HEK293 (cell line): ENCODE measurements around the gene TASOR2.

Experiments used
- CTCF ChIA-PET: fragments of 350-600 bp; formaldehyde crosslinking; extraction: SDS; loops from one replicate; lab custom pipeline; 2021; ENCODE audit warnings: antibody characterized with exemption; lab: Yijun Ruan, JAX
- POLR2A ChIA-PET: fragments of 300-600 bp; formaldehyde crosslinking; extraction: SDS; loops from one replicate; lab custom pipeline; 2020; ENCODE audit warnings: antibody characterized with exemption, inconsistent platforms; lab: Yijun Ruan, JAX
- H3K27ac ChIP-seq: fragments of 200-500 bp; sonication (Bioruptor generic); 2 replicates; pipeline ENCODE4 v1.5.1; 2014; ENCODE audit warnings: low read depth, low read length, control low read depth, inconsistent platforms; ENCODE audit errors: extremely low read depth
- H3K36me3 ChIP-seq, 2 experiments: fragments of 200-500 bp in 1 of 2; sonication (Bioruptor generic) in 1 of 2; 1 replicate in 1 of 2; 2 replicates in 1 of 2; pipeline ENCODE4 v1.5.1; 2014 to 2017; ENCODE audit warnings: inconsistent platforms in 2 of 2, low read length in 2 of 2; ENCODE audit not compliant: control insufficient read depth in 2 of 2, insufficient read depth in 1 of 2
- H3K4me1 ChIP-seq: fragments of 200-500 bp; sonication (Bioruptor generic); 2 replicates; pipeline ENCODE4 v1.5.1; 2014; ENCODE audit warnings: mild to moderate bottlenecking, low read length, inconsistent platforms; ENCODE audit not compliant: control insufficient read depth, insufficient read depth
- H3K4me3 ChIP-seq: 2 replicates; pipeline ENCODE4 v1.5.1; 2011; ENCODE audit warnings: low read depth, mild to moderate bottlenecking, control low read depth, low read length, moderate library complexity
- H3K9me3 ChIP-seq: fragments of 200-500 bp; sonication (Bioruptor generic); 2 replicates; pipeline ENCODE4 v1.5.1; 2014; ENCODE audit warnings: low read depth, low read length, inconsistent platforms; ENCODE audit not compliant: control insufficient read depth, insufficient read depth
- AEBP2 ChIP-seq: fragments of 450-650 bp; formaldehyde crosslinking; IDR thresholded peaks from 2 replicates; pipeline ENCODE4 v1.5.1; 2016; ENCODE audit warnings: missing biosample characterization, missing genetic modification characterization, borderline replicate concordance
- FEZF1 ChIP-seq: fragments of 450-650 bp; formaldehyde crosslinking; IDR thresholded peaks from 2 replicates; pipeline ENCODE4 v1.5.1; 2016; ENCODE audit warnings: missing biosample characterization, missing genetic modification characterization
- IKZF3 ChIP-seq: fragments of 450-650 bp; IDR thresholded peaks from 2 replicates; pipeline ENCODE4 v1.5.0; 2018; ENCODE audit warnings: missing biosample characterization, mild to moderate bottlenecking, missing genetic modification characterization, moderate library complexity
- KLF10 ChIP-seq: fragments of 450-650 bp; IDR thresholded peaks from 2 replicates; pipeline ENCODE4 v1.5.1; 2018; ENCODE audit warnings: missing biosample characterization, mild to moderate bottlenecking, missing genetic modification characterization
- RBAK ChIP-seq: fragments of 450-650 bp; formaldehyde crosslinking; IDR thresholded peaks from 2 replicates; pipeline ENCODE4 v1.5.1; 2016; ENCODE audit warnings: missing biosample characterization, missing genetic modification characterization
- SALL2 ChIP-seq: fragments of 450-650 bp; formaldehyde crosslinking; IDR thresholded peaks from 2 replicates; pipeline ENCODE4 v1.5.0; 2017; ENCODE audit warnings: missing biosample characterization, mild to moderate bottlenecking, missing genetic modification characterization, borderline replicate concordance
- WT1 ChIP-seq: fragments of 450-650 bp; formaldehyde crosslinking; IDR thresholded peaks from 2 replicates; pipeline ENCODE4 v1.5.1; 2016; ENCODE audit warnings: missing biosample characterization, missing genetic modification characterization
- YY2 ChIP-seq: fragments of 450-650 bp; formaldehyde crosslinking; IDR thresholded peaks from 2 replicates; pipeline ENCODE4 v1.5.1; 2016; ENCODE audit warnings: missing biosample characterization, missing genetic modification characterization
- ZFP3 ChIP-seq: fragments of 450-650 bp; formaldehyde crosslinking; IDR thresholded peaks from 2 replicates; pipeline ENCODE4 v1.5.1; 2016; ENCODE audit warnings: low read depth, missing biosample characterization, missing genetic modification characterization
- ZNF10 ChIP-seq: fragments of 450-650 bp; formaldehyde crosslinking; IDR thresholded peaks from 2 replicates; pipeline ENCODE4 v1.5.1; 2017; ENCODE audit warnings: missing biosample characterization, missing genetic modification characterization
- ZNF138 ChIP-seq: fragments of 450-650 bp; formaldehyde crosslinking; IDR thresholded peaks from 2 replicates; pipeline ENCODE4 v1.5.1; 2016; ENCODE audit warnings: missing biosample characterization, missing genetic modification characterization, borderline replicate concordance
- ZNF16 ChIP-seq: fragments of 450-650 bp; formaldehyde crosslinking; IDR thresholded peaks from 2 replicates; pipeline ENCODE4 v1.5.1; 2016; ENCODE audit warnings: low read depth, missing biosample characterization, missing genetic modification characterization
- ZNF350 ChIP-seq: fragments of 450-650 bp; formaldehyde crosslinking; IDR thresholded peaks from 2 replicates; pipeline ENCODE4 v1.5.0; 2017; ENCODE audit warnings: missing biosample characterization, mild to moderate bottlenecking, missing genetic modification characterization
- ZNF488 ChIP-seq: fragments of 450-650 bp; formaldehyde crosslinking; IDR thresholded peaks from 2 replicates; pipeline ENCODE4 v1.5.1; 2016; ENCODE audit warnings: missing biosample characterization, missing genetic modification characterization
- ZNF544 ChIP-seq: fragments of 450-650 bp; formaldehyde crosslinking; IDR thresholded peaks from 2 replicates; pipeline ENCODE4 v1.5.0; 2017; ENCODE audit warnings: missing biosample characterization, missing genetic modification characterization
- ZNF580 ChIP-seq: fragments of 450-650 bp; formaldehyde crosslinking; IDR thresholded peaks from 2 replicates; pipeline ENCODE4 v1.5.1; 2016; ENCODE audit warnings: missing biosample characterization, missing genetic modification characterization
- ZNF600 ChIP-seq: fragments of 450-650 bp; formaldehyde crosslinking; IDR thresholded peaks from 2 replicates; pipeline ENCODE4 v1.5.1; 2016; ENCODE audit warnings: missing biosample characterization, missing genetic modification characterization
- ZNF654 ChIP-seq: fragments of 450-650 bp; formaldehyde crosslinking; IDR thresholded peaks from 2 replicates; pipeline ENCODE4 v1.5.1; 2016; ENCODE audit warnings: low read depth, missing biosample characterization, missing genetic modification characterization
- ZNF692 ChIP-seq: fragments of 450-650 bp; formaldehyde crosslinking; IDR thresholded peaks from 2 replicates; pipeline ENCODE4 v1.5.1; 2016; ENCODE audit warnings: missing biosample characterization, missing genetic modification characterization
- ZSCAN23 ChIP-seq: fragments of 450-650 bp; formaldehyde crosslinking; IDR thresholded peaks from 2 replicates; pipeline ENCODE4 v1.5.1; 2016; ENCODE audit warnings: missing biosample characterization, missing genetic modification characterization

Gene TASOR2

GRCh38 chr10:5694573-5694972 is 9.9 kb downstream of the TASOR2 start:
- Histone ChIP-seq H3K27ac (no peak overlapping the region), H3K4me1 (peaks cover 47% of the 10 kb centered on the region), H3K4me3 (no peak overlapping the region), H3K9me3 (no peaks in the 10 kb centered on the region), H3K36me3 (no peaks in the 10 kb centered on the region)
- ChIA-PET POLR2A (interaction anchor here (1.0 kb wide), 1 partner anchor 119 kb away, joined by 3 read pairs; the partner anchor contains the start of gene GDI2), CTCF (no interaction called here)
- TF ChIP-seq ZNF350 (tag by site-specific recombination) (no peak), ZNF488 (tag by site-specific recombination) (no peak), ZNF138 (tag by site-specific recombination) (no peak), ZNF16 (tag by site-specific recombination) (no peak), KLF10 (no peak), WT1 (tag by site-specific recombination) (no peak), FEZF1 (no peak), RBAK (tag by site-specific recombination) (no peak), ZNF654 (tag by site-specific recombination) (no peak), AEBP2 (tag by site-specific recombination) (no peak), ZSCAN23 (tag by site-specific recombination) (no peak), SALL2 (tag by site-specific recombination) (no peak), ZNF10 (no peak), IKZF3 (no peak), ZNF544 (tag by site-specific recombination) (no peak), ZNF580 (tag by site-specific recombination) (no peak), YY2 (no peak), ZNF692 (tag by site-specific recombination) (no peak)

- ChIA-PET POLR2A (no interaction called here), CTCF (no interaction called here)
- no peak overlapping the region for H3K4me3 ChIP-seq
- H3K9me3 ChIP-seq = no peaks in the 10 kb centered on the region
- no peaks in the 10 kb centered on the region for H3K36me3 ChIP-seq
- H3K4me1 ChIP-seq = peaks cover 36% of the 10 kb centered on the region
- H3K27ac ChIP-seq = peak overlapping the region; percentile 12; the same call in 1 of the 2 replicates
- TF ChIP-seq ZNF544 (tag by site-specific recombination) (no peak), ZNF600 (tag by site-specific recombination) (0 out of 2 replicates have a peak, but pooled peaks have one; percentile 49), FEZF1 (0 out of 2 replicates have a peak, but pooled peaks have one; percentile 25), ZFP3 (tag by site-specific recombination) (no peak)
- TF ChIP-seq, all 188 proteins: peak for 2
Measured at GRCh38 chr10:5697342-5697741, 12.7 kb downstream of the TASOR2 start.
